Measurements from ENCODE around the gene MAST4.
"Not testable (repeated sequence)": the region's sequence is repeated elsewhere in the genome, so short reads cannot be mapped to it uniquely, and the experiment has no call there.

MAST4 gene

DNA sequence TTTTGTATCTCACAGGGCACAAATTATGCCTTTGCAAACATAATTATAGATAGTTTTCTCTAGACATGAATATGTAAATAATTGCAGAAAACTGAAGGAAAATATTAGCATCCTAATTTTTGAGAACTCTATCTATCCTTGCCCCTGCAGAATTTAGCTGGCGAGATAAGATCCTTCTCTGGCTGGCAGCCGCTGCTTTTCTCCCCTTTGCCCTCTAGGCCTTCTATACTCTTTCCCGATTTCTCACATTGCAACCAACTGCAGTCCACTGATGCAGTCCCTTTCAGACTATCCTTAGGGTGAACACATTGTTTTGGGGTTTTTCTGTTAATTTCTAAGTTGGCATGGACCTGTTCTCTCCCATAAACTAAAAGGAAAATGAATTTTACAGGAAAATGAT is 509.1 kb downstream of the MAST4 start:
- Mint-ChIP-seq H3K4me3 (no peak overlapping the region), H3K27me3 (no peaks in the 10 kb centered on the region), H3K36me3 (ENCODE audit: low read depth) (peaks cover 16% of the 10 kb centered on the region), H3K4me1 (peaks cover 3% of the 10 kb centered on the region), H3K27ac (no peak overlapping the region), H3K9me3 (no peaks in the 10 kb centered on the region)
- ATAC-seq (no peak), DNase-seq (no peak)

DNA sequence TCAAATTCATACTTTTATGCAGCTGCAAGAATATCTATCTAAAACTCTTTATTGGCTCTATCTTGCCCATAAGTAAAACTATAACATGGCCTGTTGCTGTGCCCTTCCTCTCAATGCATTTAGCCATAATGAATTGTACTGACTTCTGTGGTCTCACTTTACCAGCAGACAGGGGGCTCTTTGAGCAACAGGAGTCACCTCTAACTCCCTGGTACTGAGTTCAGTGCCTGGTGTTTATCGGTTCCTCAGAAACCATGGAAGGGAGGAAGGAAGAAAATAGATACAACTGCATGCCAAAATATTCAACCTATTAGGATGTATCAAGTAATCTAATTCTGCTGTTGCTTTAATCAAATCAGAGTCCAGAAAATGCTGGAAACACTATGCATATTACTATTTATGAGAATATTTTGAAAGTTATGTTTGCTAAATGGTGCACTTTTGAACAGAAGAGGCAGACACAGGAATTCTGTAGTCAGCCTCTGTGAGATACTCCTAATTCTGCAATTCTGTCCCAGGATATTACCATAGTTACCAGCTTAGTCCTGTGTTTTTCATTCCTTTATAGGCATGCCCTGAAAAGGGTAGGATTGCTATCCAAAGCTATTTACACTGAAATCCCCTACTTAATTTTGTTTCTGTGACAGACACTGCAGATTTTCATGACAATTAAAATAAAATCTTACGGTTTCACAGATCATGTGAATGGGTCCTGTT is 510.6 kb downstream of the MAST4 start:
- peaks cover 17% of the 10 kb centered on the region for H3K36me3 Mint-ChIP-seq (ENCODE audit: low read depth)
- H3K4me1 Mint-ChIP-seq = no peaks in the 10 kb centered on the region
- ATAC-seq = no peak
- H3K27me3 Mint-ChIP-seq = no peaks in the 10 kb centered on the region
- no peak for DNase-seq
- H3K4me3 Mint-ChIP-seq = no peak overlapping the region
- no peaks in the 10 kb centered on the region for H3K9me3 Mint-ChIP-seq
- no peak overlapping the region for H3K27ac Mint-ChIP-seq

DNA sequence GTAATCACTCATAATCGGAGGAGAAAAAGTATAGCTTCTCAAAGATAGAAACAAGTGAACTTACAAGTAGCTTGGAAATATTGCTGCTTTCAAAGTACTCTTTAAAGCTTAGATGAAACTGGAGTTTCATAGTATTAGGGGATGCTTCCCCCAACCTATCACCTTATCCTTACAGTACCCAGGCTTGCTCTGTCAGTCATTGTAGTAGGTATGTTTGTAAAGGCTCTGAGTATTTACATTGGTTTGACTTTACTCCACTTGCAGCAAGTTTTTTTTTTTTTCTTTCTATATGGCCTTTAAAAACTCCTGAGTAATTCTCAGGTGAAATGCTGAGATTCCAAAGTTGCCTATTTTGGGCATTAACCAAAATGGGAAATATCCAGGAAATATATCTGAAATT is 515.6 kb downstream of the MAST4 start:
- Mint-ChIP-seq H3K4me1 (no peaks in the 10 kb centered on the region), H3K36me3 (ENCODE audit: low read depth) (peaks cover 7% of the 10 kb centered on the region), H3K27me3 (no peaks in the 10 kb centered on the region), H3K27ac (no peak overlapping the region), H3K9me3 (no peaks in the 10 kb centered on the region), H3K4me3 (no peak overlapping the region)
- ATAC-seq (no peak), DNase-seq (no peak)

DNA sequence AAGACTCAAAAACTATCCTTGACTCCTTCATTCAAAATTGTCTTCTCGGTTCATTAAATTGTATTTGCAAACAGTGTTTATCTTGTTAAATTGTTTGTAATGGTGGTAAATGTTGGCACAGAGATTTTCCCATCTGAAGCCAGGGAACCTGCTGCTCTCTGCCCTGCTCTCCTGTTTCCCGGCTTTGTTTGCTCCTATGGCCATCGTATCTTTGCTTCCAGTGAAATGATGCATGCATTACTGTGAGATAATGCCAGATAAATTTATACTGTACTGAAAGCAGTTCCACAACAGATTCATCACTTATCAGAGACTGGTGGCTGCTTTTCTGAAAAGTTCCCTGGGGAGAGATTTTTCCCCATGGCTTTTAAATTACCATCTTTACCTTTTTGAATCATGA is 519.1 kb downstream of the MAST4 start:
- H3K9me3 Mint-ChIP-seq = no peaks in the 10 kb centered on the region
- H3K36me3 Mint-ChIP-seq (ENCODE audit: low read depth) = peaks cover 11% of the 10 kb centered on the region

DNA sequence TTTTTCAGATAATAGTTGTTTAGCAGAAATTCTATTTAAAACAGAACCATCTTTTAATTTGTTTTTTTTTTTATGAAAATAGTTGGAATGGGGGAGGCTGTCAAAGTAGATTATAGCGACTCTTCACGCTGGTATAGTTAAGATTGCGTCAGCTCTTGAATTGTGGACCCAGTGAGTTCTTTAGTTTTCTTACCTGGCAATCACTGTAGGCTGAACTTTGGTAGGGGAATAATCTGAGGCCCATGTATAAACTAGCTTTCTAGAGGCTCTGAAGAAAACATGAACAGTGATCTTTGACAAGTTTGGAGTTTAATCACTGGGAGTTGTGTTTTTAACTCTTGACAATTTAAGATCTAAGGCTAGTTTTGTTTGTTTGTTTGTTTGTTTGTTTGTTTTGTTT is 519.6 kb downstream of the MAST4 start:
- Mint-ChIP-seq H3K27ac (no peak overlapping the region), H3K4me1 (no peaks in the 10 kb centered on the region), H3K36me3 (ENCODE audit: low read depth) (peaks cover 11% of the 10 kb centered on the region)

More for the DNA sequence above, 519.1 kb downstream of the MAST4 start:
- H3K27me3 Mint-ChIP-seq = no peaks in the 10 kb centered on the region
- H3K27ac Mint-ChIP-seq = no peak overlapping the region
- no peak overlapping the region for H3K4me3 Mint-ChIP-seq
- DNase-seq (no peak), ATAC-seq (no peak)
- H3K4me1 Mint-ChIP-seq = no peaks in the 10 kb centered on the region

DNA sequence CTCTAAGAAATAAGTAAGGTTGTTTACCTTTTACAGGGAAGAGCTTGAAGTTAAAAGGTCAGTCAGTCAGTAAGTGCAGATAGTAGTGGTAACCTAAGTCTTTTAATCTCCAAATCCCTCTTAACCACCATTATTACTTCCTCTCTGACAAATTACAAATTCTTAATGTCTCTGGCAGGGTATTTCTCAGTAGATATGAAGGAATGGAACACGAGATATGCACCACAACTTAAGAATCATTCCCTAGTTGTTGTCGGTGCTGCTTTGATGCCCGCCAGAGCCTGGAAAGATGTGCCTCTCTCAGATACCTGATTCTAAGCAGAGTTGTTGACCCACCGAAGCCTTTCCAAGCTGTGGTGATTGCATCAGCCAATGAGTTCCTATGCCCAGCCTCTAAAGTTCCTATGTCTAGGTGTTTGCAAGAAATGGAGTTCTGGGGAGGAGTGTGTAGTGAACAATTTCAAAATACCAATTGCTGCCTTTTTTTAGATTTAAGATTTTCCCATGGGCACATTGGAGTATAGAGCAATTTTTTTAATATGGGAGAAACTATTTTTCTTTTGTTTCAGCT is 521.9 kb downstream of the MAST4 start:
- Mint-ChIP-seq H3K4me1 (no peaks in the 10 kb centered on the region), H3K27me3 (no peaks in the 10 kb centered on the region), H3K36me3 (ENCODE audit: low read depth) (peaks cover 10% of the 10 kb centered on the region), H3K27ac (no peak overlapping the region), H3K4me3 (no peak overlapping the region), H3K9me3 (no peaks in the 10 kb centered on the region)
- no peak for ATAC-seq
- DNase-seq = no peak

More for the DNA sequence above, 519.6 kb downstream of the MAST4 start:
- Mint-ChIP-seq H3K27me3 (no peaks in the 10 kb centered on the region), H3K9me3 (no peaks in the 10 kb centered on the region), H3K4me3 (no peak overlapping the region)
- DNase-seq (no peak), ATAC-seq (no peak)

DNA sequence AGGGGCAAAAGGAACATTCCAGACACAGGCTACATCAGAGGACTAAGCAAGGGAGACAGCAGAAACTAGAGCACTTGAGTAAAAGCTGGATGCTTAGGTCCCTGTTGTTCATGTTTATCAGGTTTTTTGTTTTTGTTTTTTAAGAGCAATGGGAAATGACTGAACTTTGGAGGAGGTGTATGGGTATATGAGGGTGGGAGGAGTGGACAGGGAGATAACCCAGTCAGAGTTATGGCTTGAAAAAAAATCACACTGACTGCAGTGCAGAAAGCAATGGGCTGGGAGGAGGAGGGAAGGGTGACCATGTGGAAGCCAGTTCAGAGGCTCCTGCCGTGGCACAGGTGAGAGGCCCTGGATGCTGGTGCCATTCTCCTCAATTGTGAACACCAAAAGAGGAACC is 522.8 kb downstream of the MAST4 start:
- Mint-ChIP-seq H3K9me3 (no peaks in the 10 kb centered on the region), H3K4me1 (no peaks in the 10 kb centered on the region), H3K4me3 (no peak overlapping the region), H3K27ac (no peak overlapping the region), H3K27me3 (no peaks in the 10 kb centered on the region), H3K36me3 (ENCODE audit: low read depth) (peaks cover 10% of the 10 kb centered on the region)
- DNase-seq (no peak), ATAC-seq (no peak)

DNA sequence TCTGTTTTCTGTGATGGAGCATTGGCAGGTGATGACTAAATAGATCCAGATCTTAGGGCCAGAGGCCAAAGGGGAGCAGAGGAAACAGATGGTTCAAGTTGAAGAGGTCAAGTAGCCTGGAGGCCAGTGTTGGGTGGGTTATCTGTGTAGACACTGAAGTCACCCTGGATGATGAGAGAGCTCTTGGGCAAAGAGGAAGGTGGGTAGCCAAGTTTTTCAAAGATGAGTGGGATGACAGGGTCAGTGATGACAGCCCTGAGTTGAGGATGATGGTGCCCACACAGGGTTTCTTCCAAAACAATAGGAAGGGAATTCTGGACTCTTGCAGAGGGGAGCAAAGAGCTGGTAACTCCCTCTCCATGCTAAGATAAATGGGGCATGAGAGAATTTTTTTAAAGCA is 523.8 kb downstream of the MAST4 start:
- H3K27me3 Mint-ChIP-seq = no peaks in the 10 kb centered on the region
- H3K4me3 Mint-ChIP-seq = no peak overlapping the region
- H3K27ac Mint-ChIP-seq = no peak overlapping the region
- peaks cover 11% of the 10 kb centered on the region for H3K36me3 Mint-ChIP-seq (ENCODE audit: low read depth)
- ATAC-seq (no peak), DNase-seq (no peak)
- H3K9me3 Mint-ChIP-seq = no peaks in the 10 kb centered on the region
- H3K4me1 Mint-ChIP-seq = no peaks in the 10 kb centered on the region

DNA sequence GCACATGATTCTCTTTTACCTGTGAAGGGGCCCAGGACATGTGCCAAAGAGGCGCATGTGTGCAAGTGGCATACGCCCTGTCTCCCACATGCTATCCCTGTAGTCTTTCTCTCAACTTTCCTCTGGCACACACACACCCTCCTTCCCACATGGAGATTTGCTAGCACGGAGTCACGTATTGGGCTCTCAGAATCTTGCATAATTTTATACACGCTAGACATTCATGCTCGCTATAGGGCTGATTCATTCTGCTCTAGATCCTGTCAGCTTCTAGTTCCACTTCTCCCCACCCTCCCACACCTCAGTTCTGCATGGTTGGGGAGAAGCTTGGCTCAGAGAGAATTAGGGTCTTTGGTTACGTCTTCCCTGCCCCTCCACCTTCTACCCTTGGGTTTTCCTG is 527.6 kb downstream of the MAST4 start:
- no peaks in the 10 kb centered on the region for H3K9me3 Mint-ChIP-seq
- H3K27ac Mint-ChIP-seq = no peak overlapping the region
- no peaks in the 10 kb centered on the region for H3K27me3 Mint-ChIP-seq
- H3K4me1 Mint-ChIP-seq = peaks cover 3% of the 10 kb centered on the region
- no peak for ATAC-seq
- peaks cover 19% of the 10 kb centered on the region for H3K36me3 Mint-ChIP-seq (ENCODE audit: low read depth)
- no peak overlapping the region for H3K4me3 Mint-ChIP-seq
- no peak for DNase-seq

DNA sequence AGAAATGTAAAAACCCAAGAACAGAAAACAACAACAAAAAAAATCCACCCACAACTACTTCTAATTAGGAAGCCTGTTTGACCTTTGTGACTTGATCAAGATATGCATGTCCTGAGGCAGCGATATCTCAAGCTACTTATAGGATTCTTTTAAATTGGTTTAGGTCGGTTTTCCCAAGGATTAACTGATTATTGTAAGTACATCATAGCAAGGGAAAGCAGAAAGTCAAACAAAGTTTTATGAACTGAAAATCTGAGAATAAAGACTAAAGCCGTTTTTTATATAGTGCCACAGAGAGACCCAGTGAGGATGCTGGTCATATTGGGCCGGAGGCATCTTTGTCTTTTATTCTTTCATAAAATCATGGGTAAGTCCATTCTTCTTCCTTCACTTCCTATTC is 528.4 kb downstream of the MAST4 start:
- no peak overlapping the region for H3K4me3 Mint-ChIP-seq
- no peaks in the 10 kb centered on the region for H3K27me3 Mint-ChIP-seq
- peaks cover 3% of the 10 kb centered on the region for H3K4me1 Mint-ChIP-seq
- no peak for ATAC-seq
- DNase-seq = no peak
- no peaks in the 10 kb centered on the region for H3K9me3 Mint-ChIP-seq
- H3K36me3 Mint-ChIP-seq (ENCODE audit: low read depth) = peaks cover 18% of the 10 kb centered on the region
- no peak overlapping the region for H3K27ac Mint-ChIP-seq

DNA sequence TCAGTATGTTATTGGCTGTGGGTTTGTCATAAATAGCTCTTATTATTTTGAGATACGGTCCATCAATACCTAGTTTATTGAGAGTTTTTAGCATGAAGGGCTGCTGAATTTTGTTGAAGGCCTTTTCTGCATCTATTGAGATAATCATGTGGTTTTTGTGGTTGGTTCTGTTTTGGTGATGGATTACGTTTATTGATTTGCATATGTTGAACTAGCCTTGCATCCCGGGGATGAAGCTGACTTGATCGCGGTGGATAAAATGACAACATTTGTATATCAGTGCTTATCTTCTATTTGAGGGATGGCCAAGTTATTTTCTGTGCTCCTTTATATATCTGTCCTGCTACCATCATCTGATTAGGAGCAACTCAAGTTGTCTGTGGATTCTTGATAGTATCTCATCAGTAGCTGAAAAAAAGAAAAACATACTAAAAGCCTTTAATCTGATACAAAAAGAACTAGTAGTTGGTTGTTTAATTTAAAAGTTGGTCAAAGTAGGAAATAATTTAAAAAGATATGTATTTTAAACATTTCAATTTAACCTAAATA is 531.2 kb downstream of the MAST4 start:
- H3K27me3 Mint-ChIP-seq, ATAC-seq, H3K27ac Mint-ChIP-seq, H3K4me1 Mint-ChIP-seq, H3K9me3 Mint-ChIP-seq, H3K4me3 Mint-ChIP-seq, DNase-seq: not testable (repeated sequence)
- H3K36me3 Mint-ChIP-seq (ENCODE audit: low read depth) = peaks cover 19% of the 10 kb centered on the region

DNA sequence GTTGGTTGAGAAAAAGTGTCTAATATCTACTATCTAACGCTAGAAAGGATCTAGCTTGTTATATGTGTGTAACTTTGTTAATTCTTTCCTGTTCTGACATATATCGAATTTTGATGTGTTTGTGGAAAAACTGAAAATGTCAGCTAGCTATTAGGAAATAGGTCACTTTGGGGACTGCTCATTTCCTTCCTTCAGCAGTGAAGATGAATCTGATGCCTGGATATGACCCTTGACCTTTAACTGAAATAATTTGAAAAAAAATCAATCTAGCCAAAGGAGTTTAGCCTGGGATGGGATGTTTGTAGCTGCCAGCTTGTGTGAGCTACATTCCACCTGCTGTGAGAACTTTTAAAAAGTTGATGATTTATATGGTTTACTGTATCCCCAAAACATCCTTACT is 533.6 kb downstream of the MAST4 start:
- ATAC-seq (no peak), DNase-seq (no peak)
- Mint-ChIP-seq H3K27me3 (no peaks in the 10 kb centered on the region), H3K36me3 (ENCODE audit: low read depth) (peaks cover 23% of the 10 kb centered on the region), H3K27ac (no peak overlapping the region), H3K4me1 (peaks cover 7% of the 10 kb centered on the region), H3K9me3 (no peaks in the 10 kb centered on the region), H3K4me3 (no peak overlapping the region)

DNA sequence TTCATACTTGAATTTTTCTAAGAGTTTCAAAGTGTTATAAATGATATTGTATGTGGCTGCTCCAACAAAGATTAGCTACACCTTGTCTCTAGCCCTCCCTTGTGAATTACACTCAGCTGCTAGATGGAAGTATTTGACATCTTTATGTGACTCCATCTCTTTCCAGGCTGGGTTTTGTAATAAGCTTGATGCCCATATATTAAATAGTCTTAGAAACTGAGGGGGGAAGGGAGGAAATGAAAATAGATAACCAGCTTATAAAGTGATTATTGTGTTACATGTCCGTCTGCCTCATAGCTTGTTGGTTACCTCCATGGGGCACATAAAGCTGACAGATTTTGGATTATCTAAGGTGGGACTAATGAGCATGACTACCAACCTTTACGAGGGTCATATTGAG is 537.0 kb downstream of the MAST4 start:
- peaks cover 11% of the 10 kb centered on the region for H3K36me3 Mint-ChIP-seq (ENCODE audit: low read depth)
- H3K4me3 Mint-ChIP-seq = no peak overlapping the region
- ATAC-seq (no peak), DNase-seq (no peak)
- peaks cover 5% of the 10 kb centered on the region for H3K4me1 Mint-ChIP-seq
- H3K27me3 Mint-ChIP-seq = no peaks in the 10 kb centered on the region
- no peaks in the 10 kb centered on the region for H3K9me3 Mint-ChIP-seq
- no peak overlapping the region for H3K27ac Mint-ChIP-seq

DNA sequence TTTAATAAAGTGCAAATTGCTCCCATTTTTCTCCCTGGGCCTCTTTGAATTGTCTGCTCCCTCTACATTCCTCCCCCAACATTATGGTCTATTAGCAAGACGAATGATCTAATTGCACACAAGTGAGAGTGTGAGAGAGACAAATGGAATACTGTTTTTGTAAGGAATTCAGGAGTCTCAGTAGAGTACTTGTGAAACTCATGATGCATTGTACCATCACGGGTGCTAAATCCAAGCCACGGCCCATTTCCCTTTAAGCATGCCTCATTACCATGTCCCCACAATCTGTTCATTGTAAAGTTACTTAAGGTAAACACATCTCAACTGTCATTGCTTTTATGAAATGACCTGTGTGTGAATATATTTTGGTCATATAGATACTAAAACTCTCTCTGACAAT is 537.6 kb downstream of the MAST4 start:
- DNase-seq = no peak
- no peaks in the 10 kb centered on the region for H3K27me3 Mint-ChIP-seq
- H3K27ac Mint-ChIP-seq = no peak overlapping the region
- no peak for ATAC-seq
- H3K4me3 Mint-ChIP-seq = no peak overlapping the region
- peaks cover 5% of the 10 kb centered on the region for H3K4me1 Mint-ChIP-seq
- no peaks in the 10 kb centered on the region for H3K9me3 Mint-ChIP-seq
- peaks cover 10% of the 10 kb centered on the region for H3K36me3 Mint-ChIP-seq (ENCODE audit: low read depth)

DNA sequence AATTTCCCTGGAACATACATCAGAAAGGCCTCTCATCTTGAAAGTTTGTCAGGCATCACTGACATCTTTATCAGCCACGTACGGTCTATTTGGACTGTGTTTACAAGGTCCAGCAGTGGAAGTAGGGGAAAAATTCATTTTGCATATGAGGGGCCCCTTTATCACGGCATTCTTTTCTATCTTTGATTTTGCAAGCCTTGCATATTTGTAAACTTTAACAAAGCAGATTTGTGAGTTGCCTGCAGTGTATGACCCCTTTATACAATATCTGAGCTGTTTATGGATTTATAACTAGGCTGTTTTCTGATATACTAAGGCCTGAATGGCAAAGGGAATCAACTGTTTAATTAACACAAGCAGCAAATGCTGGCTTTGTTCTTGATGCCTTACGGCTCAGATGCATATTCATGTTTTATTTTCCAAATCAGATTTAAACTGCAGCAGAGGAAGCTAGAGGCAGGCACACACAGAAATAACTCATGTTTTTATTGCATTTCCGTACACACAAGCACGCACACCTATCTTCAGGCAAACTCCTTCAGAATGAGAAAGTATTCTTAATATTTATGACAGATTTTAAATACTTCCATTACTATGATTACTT is 539.3 kb downstream of the MAST4 start:
- peaks cover 6% of the 10 kb centered on the region for H3K36me3 Mint-ChIP-seq (ENCODE audit: low read depth)

More for the DNA sequence above, 539.3 kb downstream of the MAST4 start:
- Mint-ChIP-seq H3K27me3 (no peaks in the 10 kb centered on the region), H3K4me3 (no peak overlapping the region), H3K27ac (no peak overlapping the region), H3K9me3 (no peaks in the 10 kb centered on the region), H3K4me1 (no peaks in the 10 kb centered on the region)
- DNase-seq = no peak
- ATAC-seq = no peak
